ENCODE measurements around the gene COL18A1.

COL18A1 gene

DNA sequence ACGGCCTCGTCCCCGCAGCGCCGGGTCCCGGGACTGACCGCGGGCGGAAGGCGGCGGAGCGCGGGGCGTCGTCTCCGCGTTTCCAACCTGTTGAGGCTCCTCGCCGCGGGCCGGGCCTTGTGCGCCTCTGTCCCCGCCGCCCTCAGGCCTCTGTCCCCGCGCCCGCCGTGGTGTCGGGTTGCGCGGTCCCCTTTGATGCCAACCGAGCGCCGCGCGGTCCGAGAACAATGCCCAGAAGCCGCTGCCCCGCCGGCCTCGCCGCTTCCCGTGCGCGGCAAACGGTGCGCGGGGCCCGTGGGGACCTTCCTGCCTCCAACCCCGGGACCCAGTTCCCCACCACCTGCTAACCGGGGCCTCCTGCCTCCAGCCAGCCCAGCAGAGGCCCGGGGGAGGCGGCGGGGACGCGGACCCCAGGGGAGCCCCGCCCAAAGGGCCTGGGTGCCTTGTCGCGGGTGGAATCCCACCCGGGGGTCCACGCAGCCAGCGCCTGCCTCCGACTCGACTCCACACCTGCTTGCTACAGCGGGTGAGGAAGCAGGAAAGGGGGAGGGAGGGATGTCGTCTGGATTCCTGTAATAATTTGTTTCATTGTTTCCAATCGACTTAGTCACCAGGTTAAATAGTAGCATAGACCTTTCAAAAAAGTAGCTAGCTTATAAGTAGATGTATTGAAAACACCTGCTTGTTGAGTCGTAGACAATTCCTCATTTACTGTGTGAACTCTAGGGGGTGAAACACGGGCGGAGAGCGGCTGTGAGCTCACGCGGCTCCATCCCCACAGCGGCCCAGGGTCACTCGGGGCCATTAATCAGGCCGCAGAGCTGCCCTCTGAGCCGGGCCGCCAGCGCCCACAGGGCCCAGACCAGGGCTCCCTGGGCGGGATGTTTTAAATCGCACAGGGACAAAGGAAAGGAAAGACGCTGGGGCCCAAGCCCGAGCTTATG lies 1.1 kb downstream of the COL18A1 start:
- DNase-seq (ENCODE audit: low read depth), result no peak
- H3K4me3 ChIP-seq (ENCODE audit: low read depth, low read length), result no peak overlapping the region
- TF ChIP-seq MYC (IDR thresholded peaks at IDR 0.05; ENCODE audit: low read depth, low read length) (no peak), POLR2A (IDR thresholded peaks at IDR 0.05; ENCODE audit: extremely low read depth, insufficient read length) (no peak)
- TF ChIP-seq, protein P1, sequence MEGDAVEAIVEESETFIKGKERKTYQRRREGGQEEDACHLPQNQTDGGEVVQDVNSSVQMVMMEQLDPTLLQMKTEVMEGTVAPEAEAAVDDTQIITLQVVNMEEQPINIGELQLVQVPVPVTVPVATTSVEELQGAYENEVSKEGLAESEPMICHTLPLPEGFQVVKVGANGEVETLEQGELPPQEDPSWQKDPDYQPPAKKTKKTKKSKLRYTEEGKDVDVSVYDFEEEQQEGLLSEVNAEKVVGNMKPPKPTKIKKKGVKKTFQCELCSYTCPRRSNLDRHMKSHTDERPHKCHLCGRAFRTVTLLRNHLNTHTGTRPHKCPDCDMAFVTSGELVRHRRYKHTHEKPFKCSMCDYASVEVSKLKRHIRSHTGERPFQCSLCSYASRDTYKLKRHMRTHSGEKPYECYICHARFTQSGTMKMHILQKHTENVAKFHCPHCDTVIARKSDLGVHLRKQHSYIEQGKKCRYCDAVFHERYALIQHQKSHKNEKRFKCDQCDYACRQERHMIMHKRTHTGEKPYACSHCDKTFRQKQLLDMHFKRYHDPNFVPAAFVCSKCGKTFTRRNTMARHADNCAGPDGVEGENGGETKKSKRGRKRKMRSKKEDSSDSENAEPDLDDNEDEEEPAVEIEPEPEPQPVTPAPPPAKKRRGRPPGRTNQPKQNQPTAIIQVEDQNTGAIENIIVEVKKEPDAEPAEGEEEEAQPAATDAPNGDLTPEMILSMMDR (IDR thresholded peaks at IDR 0.05; ENCODE audit: low read depth, low read length), result no peak
- TF ChIP-seq, protein P2, sequence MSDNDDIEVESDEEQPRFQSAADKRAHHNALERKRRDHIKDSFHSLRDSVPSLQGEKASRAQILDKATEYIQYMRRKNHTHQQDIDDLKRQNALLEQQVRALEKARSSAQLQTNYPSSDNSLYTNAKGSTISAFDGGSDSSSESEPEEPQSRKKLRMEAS (IDR thresholded peaks at IDR 0.05; ENCODE audit: low read depth, low read length), result no peak

DNA sequence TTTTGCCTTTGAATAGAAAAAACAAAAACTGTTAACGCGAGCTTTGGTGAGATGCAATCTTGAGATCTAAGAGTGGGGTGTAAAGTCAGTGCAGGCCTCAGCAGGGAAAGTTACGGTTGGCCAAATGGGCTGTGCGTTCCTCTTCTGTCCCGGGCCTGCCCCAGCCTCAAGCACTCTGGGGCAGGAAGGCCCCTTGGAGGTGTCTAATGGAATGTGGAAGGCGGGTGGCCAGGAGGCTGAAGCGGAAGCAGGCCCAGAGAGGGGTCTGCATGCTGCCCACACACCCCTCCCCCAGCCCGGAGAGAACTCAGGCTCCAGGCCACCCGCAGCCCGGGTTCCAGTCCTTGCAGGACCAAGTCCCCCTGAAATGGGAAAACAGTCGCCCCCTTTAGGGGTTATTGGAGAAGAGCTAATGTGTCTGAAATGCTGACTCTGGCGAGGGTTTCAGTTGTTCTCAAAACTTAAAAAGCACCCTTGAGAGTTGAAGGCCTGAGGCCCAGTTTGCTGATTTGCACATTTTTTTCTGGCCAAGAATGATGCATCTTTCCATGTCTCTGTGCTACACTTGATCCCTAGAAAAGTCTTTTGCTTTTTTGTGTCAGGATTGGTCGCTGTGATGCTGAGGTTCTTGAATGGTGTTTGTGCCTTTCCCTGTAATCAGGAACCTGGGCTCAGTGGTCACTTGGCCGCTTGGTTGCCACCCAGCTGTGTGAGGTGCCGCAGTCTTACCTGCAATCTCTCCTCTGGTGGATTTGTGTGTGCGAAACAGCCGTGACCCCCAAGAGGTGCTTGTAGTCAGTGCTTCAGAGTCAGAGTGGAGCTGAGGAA lies 2.0 kb downstream of the COL18A1 start:
- H3K4me3 ChIP-seq (ENCODE audit: low read depth, low read length), result no peak overlapping the region
- TF ChIP-seq POLR2A (IDR thresholded peaks at IDR 0.05; ENCODE audit: extremely low read depth, insufficient read length), result no peak
- TF ChIP-seq, protein P2 (IDR thresholded peaks at IDR 0.05; ENCODE audit: low read depth, low read length), result no peak
- TF ChIP-seq, protein P1 (IDR thresholded peaks at IDR 0.05; ENCODE audit: low read depth, low read length), result no peak
- TF ChIP-seq MYC (IDR thresholded peaks at IDR 0.05; ENCODE audit: low read depth, low read length), result no peak
- no peak for DNase-seq (ENCODE audit: low read depth)

DNA sequence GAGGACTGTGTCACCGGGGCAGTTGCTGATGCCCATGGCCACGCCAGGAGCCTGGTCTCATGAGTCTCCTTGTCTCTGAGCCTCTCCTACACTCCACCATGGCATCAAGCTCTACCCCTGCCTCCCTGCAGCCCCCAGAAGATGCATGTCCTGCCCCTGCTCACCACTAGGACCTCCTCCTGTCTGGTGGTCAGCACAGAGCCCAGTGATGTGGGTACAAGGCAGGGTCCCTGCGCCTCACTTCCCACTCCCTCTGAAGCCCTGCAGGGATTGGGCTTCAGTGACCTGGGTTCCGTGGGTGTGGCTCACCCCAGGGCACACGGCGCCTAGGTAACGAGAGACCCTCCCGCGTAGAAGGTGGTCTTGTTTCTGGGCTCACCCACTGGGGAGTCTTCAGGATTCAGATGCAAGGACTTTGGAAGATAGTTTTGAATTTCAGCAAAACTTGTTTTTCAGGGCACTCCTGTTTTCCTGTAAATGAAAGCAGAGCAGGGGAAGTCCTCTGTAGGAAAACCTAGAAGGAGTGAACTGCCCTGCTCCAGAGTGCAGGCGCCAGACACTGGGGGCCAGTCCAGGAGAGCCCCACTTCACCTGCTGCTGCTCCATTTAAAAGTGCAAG lies 2.8 kb downstream of the COL18A1 start:
- no peak overlapping the region for H3K4me3 ChIP-seq (ENCODE audit: low read depth, low read length)
- TF ChIP-seq, protein P2 (IDR thresholded peaks at IDR 0.05; ENCODE audit: low read depth, low read length), result no peak
- TF ChIP-seq POLR2A (IDR thresholded peaks at IDR 0.05; ENCODE audit: extremely low read depth, insufficient read length) (no peak), MYC (IDR thresholded peaks at IDR 0.05; ENCODE audit: low read depth, low read length) (no peak)
- TF ChIP-seq, protein P1 (IDR thresholded peaks at IDR 0.05; ENCODE audit: low read depth, low read length), result no peak

DNA sequence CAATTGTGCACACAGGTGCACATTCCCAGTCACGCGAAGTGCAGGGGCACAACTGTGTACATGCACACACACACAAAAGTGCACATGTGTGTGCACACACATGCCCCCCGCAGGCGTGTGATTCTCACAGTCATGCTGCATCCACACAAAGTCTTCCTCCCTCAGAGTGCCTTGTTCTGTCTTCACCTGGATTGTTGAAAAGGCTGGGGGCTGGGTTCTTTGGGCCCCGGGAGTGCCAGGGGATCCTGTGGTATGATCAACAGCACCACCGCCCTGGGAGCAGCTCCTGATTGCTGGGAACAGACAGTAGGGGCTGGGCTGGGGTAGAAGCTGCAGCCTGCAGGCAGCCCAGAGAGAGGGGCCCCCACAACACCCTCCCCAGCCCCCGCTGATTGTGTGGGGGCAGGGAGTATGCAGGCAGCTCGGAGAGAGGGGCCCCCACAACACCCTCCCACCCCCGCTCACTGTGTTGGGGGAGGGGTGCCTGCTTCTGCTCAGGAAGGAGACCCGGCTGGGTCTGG lies 3.4 kb downstream of the COL18A1 start:
- DNase-seq (ENCODE audit: low read depth), result no peak
- H3K4me3 ChIP-seq (ENCODE audit: low read depth, low read length), result no peak overlapping the region
- TF ChIP-seq, protein P2 (IDR thresholded peaks at IDR 0.05; ENCODE audit: low read depth, low read length), result no peak
- TF ChIP-seq POLR2A (IDR thresholded peaks at IDR 0.05; ENCODE audit: extremely low read depth, insufficient read length) (no peak), MYC (IDR thresholded peaks at IDR 0.05; ENCODE audit: low read depth, low read length) (no peak)
- TF ChIP-seq, protein P1 (IDR thresholded peaks at IDR 0.05; ENCODE audit: low read depth, low read length), result no peak

More for the DNA sequence above, 2.8 kb downstream of the COL18A1 start:
- DNase-seq (ENCODE audit: low read depth), result no peak

DNA sequence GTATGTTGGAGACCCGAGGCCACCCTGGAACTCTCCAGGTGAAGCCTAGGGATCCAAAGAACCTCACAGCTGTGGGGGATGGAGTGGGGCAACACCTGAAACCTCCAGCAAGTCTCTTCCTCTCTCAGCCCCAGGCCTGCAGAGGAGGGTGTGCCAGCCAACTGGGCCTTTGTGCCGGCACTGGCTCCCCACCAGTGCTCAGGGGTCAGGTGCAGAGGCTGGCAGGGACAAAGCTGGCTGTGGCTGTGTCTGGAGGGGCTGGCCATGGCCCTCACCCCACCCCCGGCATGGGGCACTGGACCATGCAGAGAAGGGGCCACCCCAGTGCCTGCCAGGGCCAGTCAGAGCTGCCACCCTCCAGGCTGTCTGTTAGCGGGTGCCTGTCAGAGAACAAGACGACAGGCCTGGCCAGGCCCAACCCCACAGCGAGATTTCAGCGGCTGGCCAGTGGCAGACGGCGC lies 3.9 kb downstream of the COL18A1 start:
- no peak overlapping the region for H3K4me3 ChIP-seq (ENCODE audit: low read depth, low read length)
- no peak for DNase-seq (ENCODE audit: low read depth)
- TF ChIP-seq, protein P1 (IDR thresholded peaks at IDR 0.05; ENCODE audit: low read depth, low read length), result no peak
- TF ChIP-seq MYC (IDR thresholded peaks at IDR 0.05; ENCODE audit: low read depth, low read length) (no peak), POLR2A (IDR thresholded peaks at IDR 0.05; ENCODE audit: extremely low read depth, insufficient read length) (no peak)

Data from NB4 (cell line).